Nephron progenitor cell (in vitro differentiated cells): Measurements from ENCODE around the gene MARCHF10.
A peak's percentile ranks its signal among the peaks of the same experiment; 100 is the strongest.

Source experiments
- DNase-seq: peaks from one replicate; pipeline ENCODE4 v3.0.0; 2021
- H3K27ac Mint-ChIP-seq: 2 replicates; pipeline ENCODE4 v1.8.0; 2021; ENCODE audit warnings: mild to moderate bottlenecking, moderate library complexity, mixed read lengths
- H3K27me3 Mint-ChIP-seq: 2 replicates; pipeline ENCODE4 v1.8.0; 2021; ENCODE audit warnings: mild to moderate bottlenecking, low read depth, mixed read lengths; ENCODE audit not compliant: poor library complexity
- H3K36me3 Mint-ChIP-seq: 2 replicates; pipeline ENCODE4 v1.8.0; 2021; ENCODE audit warnings: low read depth, mixed read lengths
- H3K4me1 Mint-ChIP-seq: 2 replicates; pipeline ENCODE4 v1.8.0; 2021; ENCODE audit warnings: mixed read lengths
- H3K4me3 Mint-ChIP-seq: 2 replicates; pipeline ENCODE4 v1.8.0; 2021; ENCODE audit warnings: mild to moderate bottlenecking, moderate library complexity, mixed read lengths
- H3K9me3 Mint-ChIP-seq: 2 replicates; pipeline ENCODE4 v1.8.0; 2021; ENCODE audit warnings: mild to moderate bottlenecking, moderate library complexity, mixed read lengths
- TF ChIP-seq, protein P1 (sequence below): fragments of 200-600 bp; sonication (generic); IDR thresholded peaks from 2 replicates; pipeline ENCODE4 v1.5.0; 2021; ENCODE audit warnings: antibody characterized with exemption

The MARCHF10 gene

DNA sequence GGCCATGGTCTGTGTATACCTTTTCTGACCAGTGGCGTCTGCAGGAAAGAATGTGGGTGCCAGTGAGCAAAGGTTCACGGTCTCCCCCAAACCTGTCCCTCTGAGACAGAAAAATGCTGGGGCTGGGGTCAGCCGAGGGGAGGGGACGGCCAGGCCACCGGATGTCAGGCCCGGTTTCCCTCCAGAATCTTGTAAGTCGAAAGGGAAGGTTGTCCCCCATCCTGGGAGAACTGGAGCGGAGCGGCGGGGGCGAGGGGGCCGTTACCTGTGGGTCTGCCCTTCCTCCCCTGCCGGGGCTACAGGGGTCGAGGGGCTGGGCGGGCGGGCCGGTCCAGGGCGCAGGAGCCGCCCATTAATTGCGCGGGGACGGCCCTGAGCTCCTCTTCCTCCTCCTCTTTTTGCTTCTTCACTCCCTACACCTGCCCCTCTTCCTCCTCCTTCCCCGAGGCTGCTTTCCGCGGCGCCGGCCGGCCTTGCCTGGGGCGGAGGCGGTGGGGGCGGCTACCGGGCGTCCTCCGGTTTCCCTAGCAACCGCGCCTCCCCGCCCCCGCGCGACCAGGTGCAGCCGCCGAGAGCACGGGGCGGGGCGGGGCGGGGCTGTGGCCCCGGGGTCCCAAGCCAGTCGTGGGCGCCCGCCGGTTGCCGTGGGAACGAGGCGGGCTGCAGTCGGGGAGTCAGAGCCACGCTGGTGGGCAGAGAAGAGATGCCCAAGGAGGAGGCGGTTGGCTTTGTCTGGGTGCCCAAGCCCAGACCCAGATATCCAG, at the start of gene MARCHF10:
Gene MARCHF10, minus strand, starts transcription at position 503 of the 764 bp plus-strand sequence. CDS start 6,579 bp downstream, outside the sequence.
- H3K27me3 Mint-ChIP-seq: peaks cover 14% of the 10 kb centered on the region
- peak; percentile 81 for DNase-seq
- H3K4me1 Mint-ChIP-seq: peaks cover 56% of the 10 kb centered on the region
- H3K36me3 Mint-ChIP-seq: no peaks in the 10 kb centered on the region
- peaks cover 12% of the 10 kb centered on the region for H3K9me3 Mint-ChIP-seq
- H3K4me3 Mint-ChIP-seq: peak within 1 kb of the TSS; percentile 73
- H3K27ac Mint-ChIP-seq: no peak within 1 kb of the TSS
- TF ChIP-seq, protein P1, sequence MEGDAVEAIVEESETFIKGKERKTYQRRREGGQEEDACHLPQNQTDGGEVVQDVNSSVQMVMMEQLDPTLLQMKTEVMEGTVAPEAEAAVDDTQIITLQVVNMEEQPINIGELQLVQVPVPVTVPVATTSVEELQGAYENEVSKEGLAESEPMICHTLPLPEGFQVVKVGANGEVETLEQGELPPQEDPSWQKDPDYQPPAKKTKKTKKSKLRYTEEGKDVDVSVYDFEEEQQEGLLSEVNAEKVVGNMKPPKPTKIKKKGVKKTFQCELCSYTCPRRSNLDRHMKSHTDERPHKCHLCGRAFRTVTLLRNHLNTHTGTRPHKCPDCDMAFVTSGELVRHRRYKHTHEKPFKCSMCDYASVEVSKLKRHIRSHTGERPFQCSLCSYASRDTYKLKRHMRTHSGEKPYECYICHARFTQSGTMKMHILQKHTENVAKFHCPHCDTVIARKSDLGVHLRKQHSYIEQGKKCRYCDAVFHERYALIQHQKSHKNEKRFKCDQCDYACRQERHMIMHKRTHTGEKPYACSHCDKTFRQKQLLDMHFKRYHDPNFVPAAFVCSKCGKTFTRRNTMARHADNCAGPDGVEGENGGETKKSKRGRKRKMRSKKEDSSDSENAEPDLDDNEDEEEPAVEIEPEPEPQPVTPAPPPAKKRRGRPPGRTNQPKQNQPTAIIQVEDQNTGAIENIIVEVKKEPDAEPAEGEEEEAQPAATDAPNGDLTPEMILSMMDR: no peak

DNA sequence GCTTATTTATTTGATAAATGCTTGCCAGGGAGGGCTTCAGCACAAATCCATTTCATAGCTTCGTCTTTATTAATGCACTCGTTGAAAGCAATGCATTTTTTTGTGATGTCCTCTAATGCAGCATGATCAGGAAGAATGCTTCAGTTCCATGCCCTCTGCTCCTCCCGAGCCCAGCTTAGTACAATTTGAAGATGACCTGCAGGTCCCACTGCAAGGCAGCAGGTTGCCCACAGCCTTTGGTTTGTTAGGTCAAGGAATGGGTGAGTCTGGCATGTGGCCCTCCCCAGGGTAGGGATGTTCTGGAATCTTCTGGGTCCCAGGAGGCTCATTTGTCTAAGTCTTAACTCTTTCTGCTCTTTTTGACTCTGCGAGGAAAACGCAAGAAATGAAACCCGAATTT, 49.4 kb upstream of the MARCHF10 start:
- DNase-seq: no peak
- Mint-ChIP-seq H3K9me3 (peaks cover 6% of the 10 kb centered on the region), H3K36me3 (no peaks in the 10 kb centered on the region), H3K27me3 (peaks cover 6% of the 10 kb centered on the region), H3K4me1 (peaks cover 40% of the 10 kb centered on the region), H3K4me3 (no peak overlapping the region), H3K27ac (no peak overlapping the region)
- TF ChIP-seq, protein P1: no peak

DNA sequence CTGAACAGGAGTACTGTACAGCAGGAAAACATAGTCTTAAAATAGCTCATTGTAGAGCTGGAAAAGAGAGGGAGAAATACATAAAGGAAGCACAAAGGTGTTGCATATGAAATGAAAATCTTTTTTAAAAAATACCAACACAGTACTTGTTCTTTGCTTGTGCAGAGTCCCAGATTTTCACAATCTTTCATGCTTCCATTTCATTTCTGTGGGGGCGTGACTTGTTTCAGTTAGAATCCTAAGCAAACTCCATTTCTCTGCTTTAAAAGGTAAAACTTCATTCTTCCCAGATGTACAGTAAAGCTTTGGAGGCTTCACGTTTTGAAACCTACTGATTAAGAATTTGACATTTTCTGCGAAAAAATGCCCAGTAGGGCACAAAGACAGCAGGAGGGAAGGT, 48.5 kb upstream of the MARCHF10 start:
- TF ChIP-seq, protein P1: no peak
- no peak for DNase-seq
- H3K9me3 Mint-ChIP-seq: peaks cover 6% of the 10 kb centered on the region
- H3K4me1 Mint-ChIP-seq: peaks cover 40% of the 10 kb centered on the region
- H3K27ac Mint-ChIP-seq: no peak overlapping the region
- peaks cover 6% of the 10 kb centered on the region for H3K27me3 Mint-ChIP-seq
- H3K4me3 Mint-ChIP-seq: no peak overlapping the region
- no peaks in the 10 kb centered on the region for H3K36me3 Mint-ChIP-seq

- Mint-ChIP-seq H3K4me3 (no peak overlapping the region), H3K4me1 (peaks cover 35% of the 10 kb centered on the region), H3K27ac (peak overlapping the region; percentile 87), H3K27me3 (peaks cover 5% of the 10 kb centered on the region), H3K36me3 (no peaks in the 10 kb centered on the region), H3K9me3 (peaks cover 6% of the 10 kb centered on the region)
- TF ChIP-seq, protein P1: no peak
- DNase-seq: peak; percentile 11
Observed at GRCh38 chr17:62855156-62855555, 47.0 kb upstream of the MARCHF10 start.

DNA sequence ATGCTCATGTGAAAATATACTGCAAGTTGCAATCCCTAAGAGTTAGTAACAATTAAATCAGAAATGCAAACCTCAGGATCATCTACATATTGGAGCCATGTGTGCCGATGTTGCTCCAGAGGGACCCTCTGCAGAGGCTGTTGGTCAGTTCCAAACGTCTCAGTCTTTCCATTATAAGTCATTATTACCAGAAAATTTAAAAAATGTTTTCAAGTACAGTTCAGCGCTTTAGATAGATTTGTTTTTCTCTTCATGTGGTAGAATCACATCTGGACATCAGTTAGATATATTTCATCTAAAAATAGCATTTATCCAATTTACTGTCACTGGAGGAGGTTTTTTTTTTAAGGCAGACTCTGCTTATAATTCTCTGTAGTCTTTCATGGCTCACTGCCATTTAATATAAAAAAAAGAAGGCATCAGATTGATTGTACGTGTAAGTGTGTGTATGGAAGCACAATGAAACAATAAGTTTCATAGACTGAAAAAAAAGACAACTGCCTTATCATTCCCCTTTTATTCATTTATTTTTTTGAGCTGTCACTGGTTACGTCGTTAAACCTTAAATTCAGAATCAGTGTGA, 46.1 kb upstream of the MARCHF10 start:
- no peak overlapping the region for H3K27ac Mint-ChIP-seq

More for the DNA sequence above, 46.1 kb upstream of the MARCHF10 start:
- Mint-ChIP-seq H3K27me3 (peaks cover 5% of the 10 kb centered on the region), H3K4me1 (peaks cover 30% of the 10 kb centered on the region), H3K4me3 (no peak overlapping the region), H3K9me3 (peaks cover 6% of the 10 kb centered on the region), H3K36me3 (no peaks in the 10 kb centered on the region)
- TF ChIP-seq, protein P1: no peak
- no peak for DNase-seq
